ENCODE measurements around the gene ZNF135.

Gene ZNF135

DNA sequence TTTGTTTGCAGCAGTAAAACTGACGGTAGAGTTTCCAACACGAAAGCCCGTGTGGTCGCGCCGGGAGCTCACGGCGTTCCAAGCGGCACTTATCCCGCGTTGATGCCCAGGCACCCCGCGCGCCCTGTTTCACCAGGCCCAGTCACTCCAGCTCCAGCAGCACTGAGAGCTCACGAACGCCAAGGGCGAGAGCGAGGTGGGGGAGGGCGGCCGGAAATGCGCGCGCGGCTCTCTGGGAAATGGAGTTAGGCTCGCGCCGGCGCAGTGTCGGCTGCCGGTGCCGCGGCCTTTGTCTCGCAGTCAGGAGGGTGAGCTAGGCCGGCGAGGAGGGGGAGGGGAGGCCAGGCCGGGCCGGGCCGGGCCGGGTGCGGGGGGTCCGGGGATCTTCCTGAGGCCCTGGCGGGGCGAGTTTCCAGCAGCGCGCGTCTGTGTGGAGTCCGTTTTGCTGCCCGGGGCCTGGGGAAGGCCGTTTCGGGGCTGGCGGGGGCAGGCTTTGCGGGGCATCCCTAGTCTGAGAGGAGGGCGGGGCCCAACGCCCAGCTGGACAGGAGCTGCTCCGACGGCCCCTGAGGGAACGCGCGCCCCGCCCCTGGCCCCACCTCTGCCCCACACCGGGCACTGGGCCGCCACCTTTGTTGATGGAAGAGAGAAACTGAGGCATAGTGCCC is at the start of gene ZNF135:
Gene ZNF135 (plus strand): TSS at position 280 of the 668 bp plus-strand sequence. CDS start 721 bp downstream, outside the sequence.
- no peaks in the 10 kb centered on the region for H3K36me3 ChIP-seq (ENCODE audit: insufficient read depth)
- no peaks in the 10 kb centered on the region for H4K20me1 ChIP-seq (ENCODE audit: insufficient read depth)
- no peak within 1 kb of the TSS for H3K9ac ChIP-seq
- H3K27ac ChIP-seq, result no peak within 1 kb of the TSS
- no peak within 1 kb of the TSS for H3K4me2 ChIP-seq
- H3K4me3 ChIP-seq (IDR thresholded peaks at IDR 0.05; ENCODE audit: insufficient read depth, low read depth, low read length), result no peak within 1 kb of the TSS
- TF ChIP-seq, protein P1, sequence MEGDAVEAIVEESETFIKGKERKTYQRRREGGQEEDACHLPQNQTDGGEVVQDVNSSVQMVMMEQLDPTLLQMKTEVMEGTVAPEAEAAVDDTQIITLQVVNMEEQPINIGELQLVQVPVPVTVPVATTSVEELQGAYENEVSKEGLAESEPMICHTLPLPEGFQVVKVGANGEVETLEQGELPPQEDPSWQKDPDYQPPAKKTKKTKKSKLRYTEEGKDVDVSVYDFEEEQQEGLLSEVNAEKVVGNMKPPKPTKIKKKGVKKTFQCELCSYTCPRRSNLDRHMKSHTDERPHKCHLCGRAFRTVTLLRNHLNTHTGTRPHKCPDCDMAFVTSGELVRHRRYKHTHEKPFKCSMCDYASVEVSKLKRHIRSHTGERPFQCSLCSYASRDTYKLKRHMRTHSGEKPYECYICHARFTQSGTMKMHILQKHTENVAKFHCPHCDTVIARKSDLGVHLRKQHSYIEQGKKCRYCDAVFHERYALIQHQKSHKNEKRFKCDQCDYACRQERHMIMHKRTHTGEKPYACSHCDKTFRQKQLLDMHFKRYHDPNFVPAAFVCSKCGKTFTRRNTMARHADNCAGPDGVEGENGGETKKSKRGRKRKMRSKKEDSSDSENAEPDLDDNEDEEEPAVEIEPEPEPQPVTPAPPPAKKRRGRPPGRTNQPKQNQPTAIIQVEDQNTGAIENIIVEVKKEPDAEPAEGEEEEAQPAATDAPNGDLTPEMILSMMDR (conservative IDR thresholded peaks at IDR 0.05; ENCODE audit: low read depth, low read length), result no peak
- no peak within 1 kb of the TSS for H2AFZ ChIP-seq (ENCODE audit: low read depth)
- no peaks in the 10 kb centered on the region for H3K79me2 ChIP-seq (ENCODE audit: insufficient read depth, low read depth)
- H3K27me3 ChIP-seq (ENCODE audit: insufficient read depth, low read depth), result no peaks in the 10 kb centered on the region; the same call in 1 of the 2 replicates
- no peaks in the 10 kb centered on the region for H3K4me1 ChIP-seq (ENCODE audit: low read depth, poor library complexity, severe bottlenecking)

GRCh38 chr19:58009301-58009665 is 49.8 kb upstream of the ZNF135 start:
- Histone ChIP-seq H3K4me3 (IDR thresholded peaks at IDR 0.05; ENCODE audit: insufficient read depth, low read depth, low read length) (no peak overlapping the region), H3K27me3 (ENCODE audit: insufficient read depth, low read depth) (no peaks in the 10 kb centered on the region), H3K9ac (no peak overlapping the region), H3K4me2 (no peak overlapping the region), H3K79me2 (ENCODE audit: insufficient read depth, low read depth) (no peaks in the 10 kb centered on the region), H3K4me1 (ENCODE audit: low read depth, poor library complexity, severe bottlenecking) (no peaks in the 10 kb centered on the region), H4K20me1 (ENCODE audit: insufficient read depth) (no peaks in the 10 kb centered on the region), H3K36me3 (ENCODE audit: insufficient read depth) (no peaks in the 10 kb centered on the region), H2AFZ (ENCODE audit: low read depth) (no peak overlapping the region), H3K27ac (no peak overlapping the region)
- TF ChIP-seq, protein P1 (conservative IDR thresholded peaks at IDR 0.05; ENCODE audit: low read depth, low read length), result no peak

DNA sequence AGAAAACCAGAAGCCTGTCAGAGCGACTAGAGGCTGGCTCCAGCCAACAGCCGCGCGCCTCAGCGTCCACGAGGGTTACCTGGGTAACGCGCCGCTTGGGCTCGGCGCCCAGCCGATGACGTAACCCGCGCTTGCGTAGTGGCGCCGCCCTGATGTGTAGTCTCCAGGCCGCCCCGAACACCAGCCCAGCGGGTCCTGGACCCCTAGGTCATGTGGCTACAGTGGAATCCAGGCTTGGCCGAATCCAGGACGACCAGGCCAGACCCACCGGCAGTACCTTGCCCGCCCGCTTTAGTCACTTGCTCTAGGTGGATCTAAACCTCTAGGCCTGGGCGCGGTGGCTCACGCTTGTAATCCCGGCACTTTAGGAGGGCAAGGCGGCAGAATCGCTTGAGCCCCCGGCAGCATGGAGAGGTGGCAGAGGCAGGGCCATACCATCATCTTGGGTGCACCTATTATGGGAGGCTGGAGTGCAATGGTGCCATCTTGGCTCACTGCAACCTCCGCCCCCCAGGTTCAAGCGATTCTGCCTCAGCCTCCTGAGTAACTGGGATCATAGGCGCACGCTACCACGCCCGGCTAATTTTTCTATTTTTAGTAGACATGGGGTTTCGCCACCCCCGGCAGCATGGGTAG is 49.3 kb upstream of the ZNF135 start:
- no peaks in the 10 kb centered on the region for H3K79me2 ChIP-seq (ENCODE audit: insufficient read depth, low read depth)
- no peak overlapping the region for H2AFZ ChIP-seq (ENCODE audit: low read depth)
- H3K9ac ChIP-seq, result no peak overlapping the region
- no peak overlapping the region for H3K4me2 ChIP-seq
- no peaks in the 10 kb centered on the region for H3K36me3 ChIP-seq (ENCODE audit: insufficient read depth)
- no peaks in the 10 kb centered on the region for H3K4me1 ChIP-seq (ENCODE audit: low read depth, poor library complexity, severe bottlenecking)
- no peak overlapping the region for H3K27ac ChIP-seq
- TF ChIP-seq, protein P1 (conservative IDR thresholded peaks at IDR 0.05; ENCODE audit: low read depth, low read length), result no peak
- H3K4me3 ChIP-seq (IDR thresholded peaks at IDR 0.05; ENCODE audit: insufficient read depth, low read depth, low read length), result no peak overlapping the region
- H3K27me3 ChIP-seq (ENCODE audit: insufficient read depth, low read depth), result no peaks in the 10 kb centered on the region
- no peaks in the 10 kb centered on the region for H4K20me1 ChIP-seq (ENCODE audit: insufficient read depth)

- no peaks in the 10 kb centered on the region for H3K36me3 ChIP-seq (ENCODE audit: insufficient read depth)
- H3K79me2 ChIP-seq (ENCODE audit: insufficient read depth, low read depth), result no peaks in the 10 kb centered on the region
- no peak overlapping the region for H2AFZ ChIP-seq (ENCODE audit: low read depth)
- H3K27me3 ChIP-seq (ENCODE audit: insufficient read depth, low read depth), result no peaks in the 10 kb centered on the region
- TF ChIP-seq, protein P1 (conservative IDR thresholded peaks at IDR 0.05; ENCODE audit: low read depth, low read length), result no peak
- H3K4me3 ChIP-seq (IDR thresholded peaks at IDR 0.05; ENCODE audit: insufficient read depth, low read depth, low read length), result no peak overlapping the region
- no peaks in the 10 kb centered on the region for H4K20me1 ChIP-seq (ENCODE audit: insufficient read depth)
- no peak overlapping the region for H3K4me2 ChIP-seq
- no peak overlapping the region for H3K27ac ChIP-seq
- H3K9ac ChIP-seq, result no peak overlapping the region
- no peaks in the 10 kb centered on the region for H3K4me1 ChIP-seq (ENCODE audit: low read depth, poor library complexity, severe bottlenecking)
Observed at GRCh38 chr19:58010507-58010906, 48.6 kb upstream of the ZNF135 start.

Data from KMS-11 (cell line).